HG03520 (cell line): ENCODE measurements around the gene EHMT1.
"Not testable (repeated sequence)": the region's sequence is repeated elsewhere in the genome, so short reads cannot be mapped to it uniquely, and the experiment has no call there.

Experiments
- ATAC-seq: cut with Tn5 transposase; IDR thresholded peaks from one replicate; pipeline ENCODE4 v1.9.1; 2021; ENCODE audit warnings: mild to moderate bottlenecking, moderate library complexity; ENCODE audit not compliant: unreplicated experiment

EHMT1 gene

GRCh38 chr9:137590469-137591383 is 28.1 kb upstream of the EHMT1 start, which contains the start of gene ZMYND19:
TSS of gene ZMYND19 (minus strand) at chr9:137590512. CDS start at chr9:137590263, 249 bp downstream.
- ATAC-seq, result peak; percentile 77

- no peak for ATAC-seq
Observed at GRCh38 chr9:137592767-137593166, 26.0 kb upstream of the EHMT1 start.

- ATAC-seq, result no peak
Observed at GRCh38 chr9:137593176-137593575, 25.6 kb upstream of the EHMT1 start.

- ATAC-seq, result not testable (repeated sequence)
Observed at GRCh38 chr9:137596577-137596976, 22.2 kb upstream of the EHMT1 start.

DNA sequence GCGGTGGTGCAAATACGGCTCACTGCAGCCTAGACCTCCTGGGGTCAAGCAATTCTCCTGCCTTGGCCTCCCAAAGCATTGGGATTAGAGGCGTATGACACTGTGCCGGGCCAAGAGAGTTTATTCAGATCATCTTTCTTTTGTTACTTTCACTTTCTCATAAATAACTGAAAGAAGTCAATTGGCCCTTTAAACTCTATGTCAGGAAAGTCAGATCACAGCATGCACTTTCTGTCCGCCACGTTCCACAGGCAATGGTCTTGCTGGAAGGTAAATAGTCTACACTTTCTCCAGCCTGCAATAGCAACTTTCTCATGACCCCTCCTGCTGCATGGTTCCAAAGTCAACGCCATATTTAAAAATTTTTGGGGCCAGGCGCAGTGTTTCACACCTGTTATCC is 19.9 kb upstream of the EHMT1 start:
- ATAC-seq, result no peak

DNA sequence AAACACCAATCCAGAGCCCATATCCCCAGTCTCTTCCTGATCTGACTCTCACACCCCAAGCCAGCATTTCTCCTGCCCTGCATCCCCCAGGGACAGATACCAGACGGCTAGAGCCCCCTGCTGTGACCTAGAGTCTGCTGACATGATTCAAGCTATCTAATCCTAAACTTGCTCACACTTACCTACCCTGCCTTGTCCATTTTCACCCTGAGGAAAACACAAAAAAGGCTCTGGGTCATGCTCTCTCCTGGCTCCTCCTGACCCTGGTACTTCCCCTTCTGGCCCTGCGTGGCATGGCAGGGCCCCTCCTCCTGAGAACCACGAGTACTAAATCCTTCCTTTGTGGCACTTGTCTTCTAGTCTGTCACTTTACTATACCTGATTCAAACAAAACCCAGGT is 16.1 kb upstream of the EHMT1 start:
- ATAC-seq, result no peak

GRCh38 chr9:137603879-137604278 is 14.9 kb upstream of the EHMT1 start:
- no peak for ATAC-seq

GRCh38 chr9:137604345-137605086 is 14.3 kb upstream of the EHMT1 start:
- no peak for ATAC-seq

- ATAC-seq, result peak; percentile 75
Observed at GRCh38 chr9:137605121-137606004, 13.4 kb upstream of the EHMT1 start, which contains the start of gene ARRDC1. TSS of gene ARRDC1 (plus strand) at chr9:137605686. CDS start at chr9:137605718, 32 bp downstream.

- ATAC-seq, result no peak
Observed at GRCh38 chr9:137606005-137606621, 12.7 kb upstream of the EHMT1 start.

DNA sequence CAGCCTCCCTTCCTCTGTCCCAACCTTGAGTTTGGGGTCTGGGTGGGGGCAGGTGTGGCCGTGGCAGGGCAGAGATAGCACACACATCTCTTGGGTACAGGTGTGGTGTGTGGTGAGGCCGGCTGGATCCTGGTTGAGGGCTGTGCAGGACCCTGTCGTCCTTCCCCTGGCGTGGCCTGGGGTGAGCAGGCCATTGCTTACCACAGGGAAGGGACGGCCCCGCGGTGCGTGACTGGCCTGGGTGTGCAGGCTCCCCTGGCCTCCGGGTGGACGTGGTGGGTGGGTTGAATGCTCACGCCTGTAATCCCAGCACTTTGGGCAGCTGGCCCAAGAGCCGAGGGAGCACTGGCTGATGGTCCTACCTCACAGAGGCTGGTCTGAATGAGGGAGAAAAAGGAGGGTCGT is 12.1 kb upstream of the EHMT1 start:
- no peak for ATAC-seq

GRCh38 chr9:137607141-137607857 is 11.5 kb upstream of the EHMT1 start:
- ATAC-seq, result no peak

DNA sequence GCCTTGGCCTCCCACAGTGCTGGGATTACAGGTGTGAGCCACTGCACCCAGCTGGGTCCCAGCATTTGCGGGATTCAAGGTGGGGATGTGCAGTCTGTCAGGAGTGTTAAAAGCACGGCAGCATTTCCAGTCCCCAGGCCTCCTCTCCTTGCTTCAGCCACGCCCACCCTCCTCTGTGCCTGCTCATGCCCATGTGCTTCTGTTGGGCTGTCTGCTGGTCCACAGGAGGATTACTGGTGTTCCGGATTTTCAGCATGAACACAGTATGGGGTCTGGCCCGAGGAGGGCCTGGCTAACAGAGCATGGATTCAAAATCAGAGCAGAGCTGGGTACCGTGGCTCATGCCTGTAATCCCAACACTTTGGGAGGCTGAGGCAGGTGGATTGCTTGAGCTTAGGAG is 7.9 kb upstream of the EHMT1 start:
- ATAC-seq, result no peak

- ATAC-seq, result no peak
Observed at GRCh38 chr9:137611623-137612609, 6.9 kb upstream of the EHMT1 start.

GRCh38 chr9:137612741-137613142 is 6.1 kb upstream of the EHMT1 start:
- no peak for ATAC-seq

DNA sequence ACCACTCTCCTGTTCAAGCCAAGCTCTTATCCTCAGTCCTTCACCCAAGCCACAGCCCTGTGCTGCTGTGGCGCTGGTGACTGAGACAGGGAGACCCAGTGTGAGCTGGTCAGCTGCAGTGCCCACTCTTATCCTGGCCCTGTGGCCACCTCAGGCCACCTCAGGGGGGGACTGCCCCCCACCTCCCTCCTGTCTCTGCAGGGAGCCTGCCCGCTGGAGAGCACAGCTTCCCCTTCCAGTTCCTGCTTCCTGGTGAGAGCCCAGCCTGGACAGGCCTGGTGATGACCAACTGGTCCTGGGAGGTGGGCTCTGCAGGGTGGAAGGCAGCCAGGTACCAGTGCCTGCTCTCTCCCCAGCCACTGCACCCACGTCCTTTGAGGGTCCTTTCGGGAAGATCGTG is 5.5 kb upstream of the EHMT1 start:
- ATAC-seq, result no peak

DNA sequence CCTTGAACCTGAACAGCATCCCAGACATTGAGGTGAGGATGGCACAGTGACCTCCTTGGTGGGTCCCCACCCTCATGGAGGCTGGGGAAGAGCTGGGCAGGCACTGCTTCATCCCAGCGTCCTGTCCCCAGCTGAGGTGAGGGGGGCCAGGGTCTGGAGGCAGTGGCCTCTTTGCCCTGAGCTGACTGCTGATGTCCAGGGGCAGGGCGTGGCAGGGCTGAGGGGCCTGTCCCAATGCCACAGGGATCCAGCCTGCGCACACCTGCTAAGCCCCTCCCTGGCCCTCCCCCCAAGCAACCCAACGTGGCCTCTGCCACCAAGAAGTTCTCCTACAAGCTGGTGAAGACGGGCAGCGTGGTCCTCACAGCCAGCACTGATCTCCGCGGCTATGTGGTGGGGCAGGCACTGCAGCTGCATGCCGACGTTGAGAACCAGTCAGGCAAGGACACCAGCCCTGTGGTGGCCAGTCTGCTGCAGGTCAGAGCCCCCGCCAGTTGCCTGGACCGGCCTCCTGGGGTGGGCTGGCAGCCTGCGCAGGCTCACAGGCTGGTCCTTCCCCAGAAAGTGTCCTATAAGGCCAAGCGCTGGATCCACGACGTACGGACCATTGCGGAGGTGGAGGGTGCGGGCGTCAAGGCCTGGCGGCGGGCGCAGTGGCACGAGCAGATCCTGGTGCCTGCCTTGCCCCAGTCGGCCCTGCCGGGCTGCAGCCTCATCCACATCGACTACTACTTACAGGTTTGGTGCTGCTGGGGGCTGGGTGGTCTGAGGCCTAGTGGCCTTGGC is 4.9 kb upstream of the EHMT1 start:
- ATAC-seq, result no peak
